Upper lobe of left lung (tissue), 6 donors: ENCODE results near the gene CBX3. TPM values are rescaled to one million over a fixed set of nuclear protein-coding genes. Genes with fewer than 3 reads are reported as not detected.
A peak's percentile ranks its signal among the peaks of the same experiment; 100 is the strongest.

ENCODE experiments used
- ATAC-seq, 2 donors: fragments of 200-7000 bp; cut with Tn5 transposase; one replicate each; pipeline ENCODE4 v1.9.1; 2022; ENCODE audit warnings: mild to moderate bottlenecking in 2 of 2, moderate library complexity in 2 of 2; ENCODE audit not compliant: low FRiP score in 2 of 2
- DNase-seq, 2 donors: peaks; one replicate each; pipeline ENCODE4 v3.0.0-alpha.2; 2019 to 2020
- H3K27ac ChIP-seq, 4 donors: fragments of 200-600 bp; sonication (generic); one replicate each; pipeline ENCODE4 v1.5.1; 2016 to 2019
- H3K27me3 ChIP-seq, 4 donors: fragments of 200-600 bp; sonication (generic); one replicate each; pipeline ENCODE4 v1.5.1; 2017 to 2019
- H3K36me3 ChIP-seq, 4 donors: fragments of 200-600 bp; sonication (generic); one replicate each; pipeline ENCODE4 v1.5.1; 2016 to 2019
- H3K4me1 ChIP-seq, 4 donors: fragments of 200-600 bp; sonication (generic); one replicate each; pipeline ENCODE4 v1.5.1; 2018 to 2019
- H3K4me3 ChIP-seq, 4 donors: fragments of 200-600 bp; sonication (generic); one replicate each; pipeline ENCODE4 v1.5.1; 2017 to 2019; ENCODE audit warnings: mild to moderate bottlenecking in 2 of 4, moderate library complexity in 1 of 4
- H3K9me3 ChIP-seq, 4 donors: fragments of 200-600 bp; sonication (generic); one replicate each; pipeline ENCODE4 v1.5.1; 2018 to 2019
- EP300 ChIP-seq, 4 donors: sonication (generic); formaldehyde crosslinking; IDR thresholded peaks; one replicate each; pipeline ENCODE4 v1.5.1; 2017; ENCODE audit warnings: antibody characterized with exemption in 4 of 4, control low read depth in 2 of 4
- POLR2A ChIP-seq, 4 donors: fragments of 450-650 bp; IDR thresholded peaks; one replicate each; pipeline ENCODE4 v1.5.1; 2016 to 2017; ENCODE audit warnings: antibody characterized with exemption in 4 of 4, mild to moderate bottlenecking in 2 of 4
- POLR2AphosphoS5 ChIP-seq, 2 donors: sonication (generic); formaldehyde crosslinking; IDR thresholded peaks; one replicate each; pipeline ENCODE4 v1.5.1; 2017; ENCODE audit warnings: antibody characterized with exemption in 2 of 2
- WGBS, 2 donors: methylation state at CpG; one replicate each; pipeline ENCODE4 v1.1.5; 2017 to 2018; 5-methylcytosine and 5-hydroxymethylcytosine counted together
- total RNA-seq, 6 donors: library from RNA; depleted of rRNA in 4 of 6; stranded (reverse); fragments of >200 nt in 4 of 6; gene quantifications; one replicate each; pipeline versions ENCODE4 v1.1.0 to v1.2.1, GENCODE V29; 2016 to 2021
- TF ChIP-seq, protein P1 (sequence below), 6 experiments: fragments of 450-650 bp in 4 of 6; fragments of 200-600 bp in 2 of 6; sonication (generic) in 2 of 6; IDR thresholded peaks; one replicate each; pipeline ENCODE4 v1.5.1; 2016 to 2019; ENCODE audit warnings: antibody characterized with exemption in 6 of 6
- donor health status: DM: no; HTN: no; CAD: no; lungs with moderate emphysema.
- donor health status: DM: no; HTN: yes; CAD: no; lungs with severe emphysema.

CBX3 gene
- total RNA-seq, 6 donors from 2014 or later = 59.0 to 116 (median 89.8) TPM

DNA sequence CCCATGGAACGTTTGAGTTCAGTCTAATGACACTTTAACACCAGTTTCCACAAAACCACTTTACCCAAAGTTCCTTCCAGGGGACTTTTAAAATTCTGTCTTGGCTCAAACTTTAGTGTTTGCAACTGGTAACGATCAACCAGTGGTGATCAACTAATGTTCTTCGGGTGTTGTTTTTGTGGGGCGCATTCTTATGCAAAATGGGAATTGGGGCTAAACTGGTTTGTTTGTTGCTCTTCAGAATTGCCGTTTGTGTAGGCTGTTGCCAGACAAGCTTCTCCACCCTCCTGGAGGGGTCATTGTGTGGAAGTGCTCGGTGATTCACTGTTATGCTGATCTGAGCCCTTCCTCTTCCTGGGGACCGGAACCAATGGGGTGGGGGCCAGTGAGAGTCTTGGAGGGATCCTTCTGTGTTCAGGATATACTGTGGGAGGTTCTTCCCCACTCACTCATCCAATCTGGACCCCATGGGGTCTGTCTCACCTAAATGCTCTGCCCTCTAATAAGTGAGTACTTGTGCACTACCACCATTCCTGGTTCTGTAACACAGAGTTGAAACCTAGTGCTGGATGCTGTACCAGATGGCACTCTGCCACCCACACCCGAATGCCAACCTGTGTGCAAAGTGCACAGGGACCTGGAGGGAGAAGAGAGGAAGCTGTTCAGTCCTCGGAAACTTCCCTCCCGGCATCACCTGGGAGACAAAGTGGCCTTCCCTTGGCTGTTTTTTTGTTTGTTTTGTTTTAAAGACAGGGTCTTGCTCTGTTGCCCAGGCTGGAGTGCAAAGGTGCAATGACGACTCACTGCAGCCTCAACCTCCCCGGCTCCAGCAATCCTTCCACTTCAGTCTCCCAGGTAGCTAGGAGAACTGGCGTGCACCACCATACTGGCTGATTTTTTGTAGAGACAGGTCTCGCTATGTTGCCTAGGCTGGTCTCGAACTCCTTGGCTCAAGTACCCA, 47.4 kb upstream of the CBX3 start:
- Histone ChIP-seq H3K27me3 (peaks cover 0 to 9% (median 0%) of the 10 kb centered on the region in 4 donors), H3K4me3 (peak overlapping the region in 3 of 4 donors; percentile 70 to 82 (median 81)), H3K4me1 (peaks cover 19 to 56% (median 33%) of the 10 kb centered on the region in 4 donors), H3K36me3 (no peaks in the 10 kb centered on the region), H3K27ac (peak overlapping the region; percentile 40 to 69 (median 56)), H3K9me3 (no peaks in the 10 kb centered on the region)
- TF ChIP-seq POLR2AphosphoS5 (IDR thresholded peaks at IDR 0.05) (peak; percentile 21 to 77), POLR2A (IDR thresholded peaks at IDR 0.05) (peak in 1 of 4 donors; percentile 48), EP300 (IDR thresholded peaks at IDR 0.05) (no peak)
- TF ChIP-seq, protein P1, sequence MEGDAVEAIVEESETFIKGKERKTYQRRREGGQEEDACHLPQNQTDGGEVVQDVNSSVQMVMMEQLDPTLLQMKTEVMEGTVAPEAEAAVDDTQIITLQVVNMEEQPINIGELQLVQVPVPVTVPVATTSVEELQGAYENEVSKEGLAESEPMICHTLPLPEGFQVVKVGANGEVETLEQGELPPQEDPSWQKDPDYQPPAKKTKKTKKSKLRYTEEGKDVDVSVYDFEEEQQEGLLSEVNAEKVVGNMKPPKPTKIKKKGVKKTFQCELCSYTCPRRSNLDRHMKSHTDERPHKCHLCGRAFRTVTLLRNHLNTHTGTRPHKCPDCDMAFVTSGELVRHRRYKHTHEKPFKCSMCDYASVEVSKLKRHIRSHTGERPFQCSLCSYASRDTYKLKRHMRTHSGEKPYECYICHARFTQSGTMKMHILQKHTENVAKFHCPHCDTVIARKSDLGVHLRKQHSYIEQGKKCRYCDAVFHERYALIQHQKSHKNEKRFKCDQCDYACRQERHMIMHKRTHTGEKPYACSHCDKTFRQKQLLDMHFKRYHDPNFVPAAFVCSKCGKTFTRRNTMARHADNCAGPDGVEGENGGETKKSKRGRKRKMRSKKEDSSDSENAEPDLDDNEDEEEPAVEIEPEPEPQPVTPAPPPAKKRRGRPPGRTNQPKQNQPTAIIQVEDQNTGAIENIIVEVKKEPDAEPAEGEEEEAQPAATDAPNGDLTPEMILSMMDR (IDR thresholded peaks at IDR 0.05) = no peak
- whole genome bisulfite sequencing, 2 donors = 64 to 73% methylated on average over 12 to 15 of the region's 15 CpGs
- DNase-seq (peak in 1 of 2 donors; percentile 36), ATAC-seq (peak; percentile 38 to 41)

- Histone ChIP-seq H3K4me1 (peaks cover 19 to 56% (median 33%) of the 10 kb centered on the region in 4 donors), H3K27me3 (peaks cover 0 to 9% (median 0%) of the 10 kb centered on the region in 4 donors), H3K36me3 (no peaks in the 10 kb centered on the region), H3K9me3 (no peaks in the 10 kb centered on the region), H3K27ac (peak overlapping the region; percentile 44 to 74 (median 66)), H3K4me3 (peak overlapping the region in 2 of 4 donors; percentile 3 to 26)
- ATAC-seq (no peak), DNase-seq (peak in 1 of 2 donors; percentile 65)
- 34 to 58% methylated on average over 8 of the region's 8 CpGs for WGBS, 2 donors
- TF ChIP-seq EP300 (IDR thresholded peaks at IDR 0.05) (peak in 1 of 4 donors; percentile 11), POLR2AphosphoS5 (IDR thresholded peaks at IDR 0.05) (no peak), POLR2A (IDR thresholded peaks at IDR 0.05) (no peak)
- TF ChIP-seq, protein P1 (IDR thresholded peaks at IDR 0.05) = no peak
These were observed 45.8 kb upstream of the CBX3 start for GRCh38 chr7:26155531-26156375.

GRCh38 chr7:26156451-26157420, 44.8 kb upstream of the CBX3 start:
- WGBS, 2 donors = 77 to 78% methylated on average over 20 of the region's 20 CpGs
- Histone ChIP-seq H3K9me3 (no peaks in the 10 kb centered on the region), H3K27me3 (peaks cover 0 to 9% (median 0%) of the 10 kb centered on the region in 4 donors), H3K4me3 (peak overlapping the region in 2 of 4 donors; percentile 3 to 26), H3K36me3 (no peaks in the 10 kb centered on the region), H3K4me1 (peaks cover 19 to 51% (median 29%) of the 10 kb centered on the region in 4 donors), H3K27ac (peak overlapping the region; percentile 15 to 69 (median 27))
- DNase-seq (no peak), ATAC-seq (peak in 1 of 2 donors; percentile 45)
- TF ChIP-seq POLR2A (IDR thresholded peaks at IDR 0.05) (no peak), POLR2AphosphoS5 (IDR thresholded peaks at IDR 0.05) (no peak), EP300 (IDR thresholded peaks at IDR 0.05) (no peak)
- TF ChIP-seq, protein P1 (IDR thresholded peaks at IDR 0.05) = no peak
